ENCODE results near the gene RNPEP.

DNA sequence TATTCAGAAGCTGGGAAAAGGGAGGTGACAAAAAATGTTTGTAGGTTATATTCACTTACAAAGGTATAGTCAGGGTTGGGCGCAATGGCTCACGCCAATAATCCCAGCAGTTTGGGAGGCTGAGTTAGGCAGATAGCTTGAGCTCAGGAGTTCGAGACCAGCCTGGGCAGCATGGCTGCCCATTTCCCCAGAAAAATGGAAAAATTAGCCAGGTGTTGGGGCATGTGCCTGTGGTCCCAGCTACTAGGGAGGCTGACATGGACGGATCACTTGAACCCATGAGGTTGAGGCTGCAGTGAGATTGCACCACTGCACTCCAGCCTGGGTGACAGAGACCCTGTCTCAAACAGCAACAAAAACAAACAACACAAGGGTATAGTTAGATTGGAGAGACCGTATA, 24.1 kb upstream of the RNPEP start:
- TF ChIP-seq, protein P1, sequence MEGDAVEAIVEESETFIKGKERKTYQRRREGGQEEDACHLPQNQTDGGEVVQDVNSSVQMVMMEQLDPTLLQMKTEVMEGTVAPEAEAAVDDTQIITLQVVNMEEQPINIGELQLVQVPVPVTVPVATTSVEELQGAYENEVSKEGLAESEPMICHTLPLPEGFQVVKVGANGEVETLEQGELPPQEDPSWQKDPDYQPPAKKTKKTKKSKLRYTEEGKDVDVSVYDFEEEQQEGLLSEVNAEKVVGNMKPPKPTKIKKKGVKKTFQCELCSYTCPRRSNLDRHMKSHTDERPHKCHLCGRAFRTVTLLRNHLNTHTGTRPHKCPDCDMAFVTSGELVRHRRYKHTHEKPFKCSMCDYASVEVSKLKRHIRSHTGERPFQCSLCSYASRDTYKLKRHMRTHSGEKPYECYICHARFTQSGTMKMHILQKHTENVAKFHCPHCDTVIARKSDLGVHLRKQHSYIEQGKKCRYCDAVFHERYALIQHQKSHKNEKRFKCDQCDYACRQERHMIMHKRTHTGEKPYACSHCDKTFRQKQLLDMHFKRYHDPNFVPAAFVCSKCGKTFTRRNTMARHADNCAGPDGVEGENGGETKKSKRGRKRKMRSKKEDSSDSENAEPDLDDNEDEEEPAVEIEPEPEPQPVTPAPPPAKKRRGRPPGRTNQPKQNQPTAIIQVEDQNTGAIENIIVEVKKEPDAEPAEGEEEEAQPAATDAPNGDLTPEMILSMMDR (conservative IDR thresholded peaks at IDR 0.05; ENCODE audit: low read length) = no peak
- TF ChIP-seq EZH2phosphoT487 (IDR thresholded peaks at IDR 0.05; ENCODE audit: borderline replicate concordance) = no peak
